HepG2 (cell line): ENCODE measurements around the gene ACTN1. TPM values are rescaled to one million over a fixed set of nuclear protein-coding genes. Genes with fewer than 3 reads are reported as not detected.

Experiments
- FIP1L1 ChIP-seq: fragments of 200-400 bp; formaldehyde crosslinking; IDR thresholded peaks from 2 replicates; pipeline ENCODE4 v1.6.1; 2018; ENCODE audit warnings: low read depth, mild to moderate bottlenecking, low read length, moderate library complexity, borderline replicate concordance; ENCODE audit not compliant: insufficient read depth
- HNF4A ChIP-seq: sonication (generic); formaldehyde crosslinking; IDR thresholded peaks from 2 replicates; pipeline ENCODE4 v1.4.0; 2020; ENCODE audit warnings: missing genetic modification reagents
- KDM2A ChIP-seq: sonication (generic); formaldehyde crosslinking; IDR thresholded peaks from 2 replicates; pipeline ENCODE4 v1.4.0; 2020; ENCODE audit warnings: low read depth, missing genetic modification reagents, borderline replicate concordance
- KLF12 ChIP-seq: sonication (generic); formaldehyde crosslinking; IDR thresholded peaks from 2 replicates; pipeline ENCODE4 v1.4.0; 2020; ENCODE audit warnings: missing genetic modification reagents, borderline replicate concordance
- MBD4 ChIP-seq: IDR thresholded peaks from 2 replicates; pipeline ENCODE4 v1.6.1; 2012; ENCODE audit warnings: low read length, inconsistent platforms, borderline replicate concordance
- NFIC ChIP-seq: IDR thresholded peaks from 2 replicates; pipeline ENCODE4 v1.6.1; 2012; ENCODE audit warnings: mild to moderate bottlenecking, low read length, inconsistent platforms
- NONO ChIP-seq, 2 experiments: fragments of 450-650 bp in 1 of 2; sonication (generic) in 1 of 2; formaldehyde crosslinking in 1 of 2; IDR thresholded peaks in 1 of 2; conservative IDR thresholded peaks in 1 of 2; 2 replicates each; pipeline versions ENCODE4 v1.6.1 to v1.8.0; 2017 to 2022; ENCODE audit warnings: mild to moderate bottlenecking in 1 of 2, missing genetic modification reagents in 1 of 2, moderate library complexity in 1 of 2
- POGZ ChIP-seq: sonication (generic); formaldehyde crosslinking; IDR thresholded peaks from 2 replicates; pipeline ENCODE4 v1.4.0; 2020; ENCODE audit warnings: mild to moderate bottlenecking, missing genetic modification reagents
- ZBTB3 ChIP-seq: sonication (generic); formaldehyde crosslinking; IDR thresholded peaks from 2 replicates; pipeline ENCODE4 v1.4.0; 2020; ENCODE audit warnings: low read depth, mild to moderate bottlenecking, moderate library complexity, missing genetic modification reagents, borderline replicate concordance
- ZMAT3 ChIP-seq: sonication (generic); formaldehyde crosslinking; conservative IDR thresholded peaks from 2 replicates; pipeline ENCODE4 v1.7.0; 2021; ENCODE audit warnings: missing genetic modification reagents
- ZNF3 ChIP-seq: IDR thresholded peaks from 2 replicates; pipeline ENCODE4 v1.7.0; 2017; ENCODE audit warnings: inconsistent platforms
- ZNF382 ChIP-seq: sonication (generic); formaldehyde crosslinking; IDR thresholded peaks from 2 replicates; pipeline ENCODE4 v1.5.0; 2020; ENCODE audit warnings: missing genetic modification reagents, mild to moderate bottlenecking, borderline replicate concordance
- ZNF547 ChIP-seq: sonication (generic); formaldehyde crosslinking; IDR thresholded peaks from 2 replicates; pipeline ENCODE4 v1.5.1; 2020; ENCODE audit warnings: mild to moderate bottlenecking, missing genetic modification reagents
- ZNF556 ChIP-seq: sonication (generic); formaldehyde crosslinking; IDR thresholded peaks from 2 replicates; pipeline ENCODE4 v1.4.0; 2020; ENCODE audit warnings: mild to moderate bottlenecking, missing genetic modification reagents, borderline replicate concordance
- polyA plus RNA-seq, 8 experiments: library from polyadenylated mRNA; depleted of rRNA in 3 of 8; stranded (reverse) in 7 of 8; unstranded in 1 of 8; fragments of >200 nt; fragmentation: Illumina TruSeq in 4 of 8; extraction: Trizol in 4 of 8; gene quantifications; 2 replicates each; pipeline versions ENCODE4 v1.2.1 to v1.2.3, GENCODE V29; 2011 to 2016; ENCODE audit warnings: low read depth in 4 of 8, missing spikeins in 1 of 8, mixed read lengths in 1 of 8; ENCODE audit not compliant: insufficient read depth in 1 of 8
- total RNA-seq, 5 experiments: library from RNA; depleted of rRNA; stranded (reverse); fragments of >200 nt; fragmentation: Illumina TruSeq; extraction: Trizol; gene quantifications; 2 replicates each; pipeline ENCODE4 v1.2.3, GENCODE V29; 2016; ENCODE audit warnings: low read depth in 1 of 5
- TF ChIP-seq, protein P1 (sequence below): sonication (generic); formaldehyde crosslinking; IDR thresholded peaks from 2 replicates; pipeline ENCODE4 v1.8.1; 2022; ENCODE audit warnings: low read depth, mild to moderate bottlenecking, missing genetic modification reagents
- TF ChIP-seq, protein P2 (sequence below): sonication (generic); formaldehyde crosslinking; IDR thresholded peaks from 2 replicates; pipeline ENCODE4 v1.4.0; 2020; ENCODE audit warnings: missing genetic modification reagents
- TF ChIP-seq, protein P3 (sequence below): sonication (generic); formaldehyde crosslinking; IDR thresholded peaks from 2 replicates; pipeline ENCODE4 v1.4.0; 2020; ENCODE audit warnings: missing genetic modification reagents

The ACTN1 gene
- total and polyA plus RNA-seq, 2 of the 13 experiments (the other 11 are each of a cell fraction or from before 2014, with no cell fraction given) = 58.6 to 162 TPM

DNA sequence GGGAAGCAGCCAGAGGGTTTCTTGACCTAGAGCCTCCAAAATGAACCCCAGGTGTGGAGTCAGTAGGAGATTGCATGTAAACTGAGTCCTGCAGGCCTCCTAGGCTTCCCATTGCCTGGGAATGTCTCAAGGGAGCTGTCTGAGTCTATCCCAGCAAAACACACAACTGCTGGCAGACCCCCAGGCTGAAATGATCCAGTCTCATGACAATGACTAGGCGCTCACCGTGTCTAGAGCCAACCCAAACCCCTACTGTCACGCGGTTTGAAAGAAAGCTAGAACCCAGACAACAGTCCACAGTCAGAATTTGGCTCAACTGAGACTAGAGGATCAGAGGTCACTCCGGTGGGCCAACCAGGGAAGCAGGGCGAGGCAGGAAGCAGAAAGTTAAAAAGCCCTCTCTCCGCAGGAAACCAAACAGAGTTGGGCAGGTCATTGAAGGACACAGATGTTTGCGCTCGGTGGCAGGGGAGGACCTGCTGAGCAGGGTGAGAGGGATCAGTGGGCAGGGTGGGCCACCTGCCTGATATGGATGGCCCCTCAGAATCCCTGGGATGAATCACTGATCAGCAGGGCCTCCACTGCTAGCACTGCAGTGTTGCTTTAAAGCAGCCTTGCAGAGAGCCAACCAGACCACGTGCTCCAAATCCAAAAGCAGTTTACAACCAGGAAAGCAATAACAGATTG is 23.8 kb downstream of the ACTN1 start (continued):
- TF ChIP-seq MBD4 (no peak), POGZ (CRISPR knock-in tag) (peak; percentile 90), NONO (IDR thresholded peaks at IDR 0.05) (no peak), NONO (CRISPR knock-in tag; conservative IDR thresholded peaks at IDR 0.05) (peak; percentile 75), FIP1L1 (no peak), ZNF547 (CRISPR knock-in tag) (no peak), KDM2A (peak; percentile 51; the same call in 1 of the 2 replicates), ZNF382 (no peak), NFIC (0 out of 2 replicates have a peak, but pooled peaks have one; percentile 52), ZNF556 (peak; percentile 94; the same call in 1 of the 2 replicates), ZNF3 (CRISPR knock-in tag) (0 out of 2 replicates have a peak, but pooled peaks have one; percentile 57), HNF4A (CRISPR knock-in tag) (peak; percentile 89), ZBTB3 (CRISPR knock-in tag) (peak; percentile 68; the same call in 1 of the 2 replicates), ZMAT3 (CRISPR knock-in tag) (no peak; the same call in 1 of the 2 replicates), KLF12 (CRISPR knock-in tag) (peak; percentile 74; the same call in 1 of the 2 replicates)
- TF ChIP-seq, protein P1, sequence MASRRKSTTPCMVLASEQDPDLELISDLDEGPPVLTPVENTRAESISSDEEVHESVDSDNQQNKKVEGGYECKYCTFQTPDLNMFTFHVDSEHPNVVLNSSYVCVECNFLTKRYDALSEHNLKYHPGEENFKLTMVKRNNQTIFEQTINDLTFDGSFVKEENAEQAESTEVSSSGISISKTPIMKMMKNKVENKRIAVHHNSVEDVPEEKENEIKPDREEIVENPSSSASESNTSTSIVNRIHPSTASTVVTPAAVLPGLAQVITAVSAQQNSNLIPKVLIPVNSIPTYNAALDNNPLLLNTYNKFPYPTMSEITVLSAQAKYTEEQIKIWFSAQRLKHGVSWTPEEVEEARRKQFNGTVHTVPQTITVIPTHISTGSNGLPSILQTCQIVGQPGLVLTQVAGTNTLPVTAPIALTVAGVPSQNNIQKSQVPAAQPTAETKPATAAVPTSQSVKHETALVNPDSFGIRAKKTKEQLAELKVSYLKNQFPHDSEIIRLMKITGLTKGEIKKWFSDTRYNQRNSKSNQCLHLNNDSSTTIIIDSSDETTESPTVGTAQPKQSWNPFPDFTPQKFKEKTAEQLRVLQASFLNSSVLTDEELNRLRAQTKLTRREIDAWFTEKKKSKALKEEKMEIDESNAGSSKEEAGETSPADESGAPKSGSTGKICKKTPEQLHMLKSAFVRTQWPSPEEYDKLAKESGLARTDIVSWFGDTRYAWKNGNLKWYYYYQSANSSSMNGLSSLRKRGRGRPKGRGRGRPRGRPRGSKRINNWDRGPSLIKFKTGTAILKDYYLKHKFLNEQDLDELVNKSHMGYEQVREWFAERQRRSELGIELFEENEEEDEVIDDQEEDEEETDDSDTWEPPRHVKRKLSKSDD (CRISPR knock-in tag) = 0 out of 2 replicates have a peak, but pooled peaks have one; percentile 59
- TF ChIP-seq, protein P2, sequence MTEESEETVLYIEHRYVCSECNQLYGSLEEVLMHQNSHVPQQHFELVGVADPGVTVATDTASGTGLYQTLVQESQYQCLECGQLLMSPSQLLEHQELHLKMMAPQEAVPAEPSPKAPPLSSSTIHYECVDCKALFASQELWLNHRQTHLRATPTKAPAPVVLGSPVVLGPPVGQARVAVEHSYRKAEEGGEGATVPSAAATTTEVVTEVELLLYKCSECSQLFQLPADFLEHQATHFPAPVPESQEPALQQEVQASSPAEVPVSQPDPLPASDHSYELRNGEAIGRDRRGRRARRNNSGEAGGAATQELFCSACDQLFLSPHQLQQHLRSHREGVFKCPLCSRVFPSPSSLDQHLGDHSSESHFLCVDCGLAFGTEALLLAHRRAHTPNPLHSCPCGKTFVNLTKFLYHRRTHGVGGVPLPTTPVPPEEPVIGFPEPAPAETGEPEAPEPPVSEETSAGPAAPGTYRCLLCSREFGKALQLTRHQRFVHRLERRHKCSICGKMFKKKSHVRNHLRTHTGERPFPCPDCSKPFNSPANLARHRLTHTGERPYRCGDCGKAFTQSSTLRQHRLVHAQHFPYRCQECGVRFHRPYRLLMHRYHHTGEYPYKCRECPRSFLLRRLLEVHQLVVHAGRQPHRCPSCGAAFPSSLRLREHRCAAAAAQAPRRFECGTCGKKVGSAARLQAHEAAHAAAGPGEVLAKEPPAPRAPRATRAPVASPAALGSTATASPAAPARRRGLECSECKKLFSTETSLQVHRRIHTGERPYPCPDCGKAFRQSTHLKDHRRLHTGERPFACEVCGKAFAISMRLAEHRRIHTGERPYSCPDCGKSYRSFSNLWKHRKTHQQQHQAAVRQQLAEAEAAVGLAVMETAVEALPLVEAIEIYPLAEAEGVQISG (CRISPR knock-in tag) = peak; percentile 77
- TF ChIP-seq, protein P3, sequence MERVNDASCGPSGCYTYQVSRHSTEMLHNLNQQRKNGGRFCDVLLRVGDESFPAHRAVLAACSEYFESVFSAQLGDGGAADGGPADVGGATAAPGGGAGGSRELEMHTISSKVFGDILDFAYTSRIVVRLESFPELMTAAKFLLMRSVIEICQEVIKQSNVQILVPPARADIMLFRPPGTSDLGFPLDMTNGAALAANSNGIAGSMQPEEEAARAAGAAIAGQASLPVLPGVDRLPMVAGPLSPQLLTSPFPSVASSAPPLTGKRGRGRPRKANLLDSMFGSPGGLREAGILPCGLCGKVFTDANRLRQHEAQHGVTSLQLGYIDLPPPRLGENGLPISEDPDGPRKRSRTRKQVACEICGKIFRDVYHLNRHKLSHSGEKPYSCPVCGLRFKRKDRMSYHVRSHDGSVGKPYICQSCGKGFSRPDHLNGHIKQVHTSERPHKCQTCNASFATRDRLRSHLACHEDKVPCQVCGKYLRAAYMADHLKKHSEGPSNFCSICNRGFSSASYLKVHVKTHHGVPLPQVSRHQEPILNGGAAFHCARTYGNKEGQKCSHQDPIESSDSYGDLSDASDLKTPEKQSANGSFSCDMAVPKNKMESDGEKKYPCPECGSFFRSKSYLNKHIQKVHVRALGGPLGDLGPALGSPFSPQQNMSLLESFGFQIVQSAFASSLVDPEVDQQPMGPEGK (CRISPR knock-in tag) = peak; percentile 69; the same call in 1 of the 2 replicates
